GM18511 (cell line): ENCODE results near the gene ITGA1.
A peak's percentile ranks its signal among the peaks of the same experiment; 100 is the strongest.
"Not testable (repeated sequence)": the region's sequence is repeated elsewhere in the genome, so short reads cannot be mapped to it uniquely, and the experiment has no call there.

Source experiments
- ATAC-seq: cut with Tn5 transposase; IDR thresholded peaks from one replicate; pipeline ENCODE4 v1.9.1; 2021; ENCODE audit warnings: mild to moderate bottlenecking, moderate library complexity; ENCODE audit not compliant: unreplicated experiment

The ITGA1 gene

GRCh38 chr5:52799983-52800393 lies 12.3 kb downstream of the ITGA1 start:
- peak; percentile 82 for ATAC-seq

- ATAC-seq = peak; percentile 46
Measured at GRCh38 chr5:52800394-52801213, 12.9 kb downstream of the ITGA1 start.

DNA sequence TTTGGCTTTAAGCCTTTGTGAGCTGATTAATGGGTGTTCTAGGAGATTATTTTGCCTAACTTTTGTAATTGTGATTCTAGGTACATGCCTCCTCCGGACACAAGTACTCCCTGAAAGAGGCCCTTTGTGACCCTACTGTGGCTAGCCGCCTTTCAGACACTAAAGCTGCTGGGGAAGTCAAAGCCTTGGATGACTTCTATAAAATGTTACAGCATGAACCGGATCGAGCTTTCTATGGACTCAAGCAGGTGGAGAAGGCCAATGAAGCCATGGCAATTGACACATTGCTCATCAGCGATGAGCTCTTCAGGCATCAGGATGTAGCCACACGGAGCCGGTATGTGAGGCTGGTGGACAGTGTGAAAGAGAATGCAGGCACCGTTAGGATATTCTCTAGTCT lies 13.6 kb downstream of the ITGA1 start:
- no peak for ATAC-seq

DNA sequence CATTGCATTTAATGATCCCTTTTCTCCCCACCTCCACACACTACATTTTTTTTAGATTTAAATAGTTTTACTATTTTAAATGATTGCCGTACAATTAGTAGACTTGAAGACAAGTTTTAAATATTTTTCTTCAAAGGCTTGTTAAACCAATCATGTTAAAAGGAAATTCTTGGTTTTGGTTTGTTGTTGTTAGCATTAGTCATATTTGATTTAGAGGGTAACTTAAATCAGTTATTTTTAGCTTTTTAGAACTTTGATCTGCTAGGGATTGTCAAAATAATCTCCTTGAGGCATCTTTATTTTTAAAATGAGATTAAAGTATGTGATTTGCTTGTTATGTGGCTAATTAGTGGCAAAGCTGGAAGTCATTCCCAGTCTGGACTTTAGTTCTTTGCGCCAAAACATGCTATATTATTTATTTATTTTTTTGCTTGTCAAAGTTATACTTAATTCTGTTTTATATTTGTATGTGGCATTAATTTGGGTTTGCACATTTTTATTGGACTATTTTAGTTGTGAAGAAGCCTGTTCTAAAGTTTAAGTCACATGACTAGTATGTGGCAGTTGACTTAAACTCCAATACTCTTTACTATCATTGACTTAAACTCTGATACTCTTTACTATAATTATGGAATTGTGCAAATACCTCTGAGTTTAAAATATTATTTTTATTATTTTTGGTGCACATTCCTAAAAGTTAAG lies 14.7 kb downstream of the ITGA1 start:
- no peak for ATAC-seq

DNA sequence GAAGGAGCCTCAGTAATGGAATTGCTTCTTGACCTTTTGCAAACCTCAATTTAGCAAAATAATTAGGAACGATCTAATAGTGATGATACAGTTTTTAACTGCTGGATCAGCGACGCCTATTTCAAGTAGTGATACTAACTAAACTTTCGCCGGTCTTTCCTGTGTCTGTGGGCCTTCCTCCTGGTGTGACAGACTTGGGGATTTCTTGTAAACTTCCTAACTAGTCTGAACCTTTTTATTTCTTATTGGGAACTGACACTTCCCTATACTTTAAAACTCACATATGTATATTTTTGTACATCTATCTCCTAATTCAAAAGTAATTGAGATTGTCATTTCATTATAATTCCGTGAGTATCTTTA lies 15.2 kb downstream of the ITGA1 start:
- no peak for ATAC-seq

GRCh38 chr5:52804387-52804791 lies 16.7 kb downstream of the ITGA1 start:
- no peak for ATAC-seq

DNA sequence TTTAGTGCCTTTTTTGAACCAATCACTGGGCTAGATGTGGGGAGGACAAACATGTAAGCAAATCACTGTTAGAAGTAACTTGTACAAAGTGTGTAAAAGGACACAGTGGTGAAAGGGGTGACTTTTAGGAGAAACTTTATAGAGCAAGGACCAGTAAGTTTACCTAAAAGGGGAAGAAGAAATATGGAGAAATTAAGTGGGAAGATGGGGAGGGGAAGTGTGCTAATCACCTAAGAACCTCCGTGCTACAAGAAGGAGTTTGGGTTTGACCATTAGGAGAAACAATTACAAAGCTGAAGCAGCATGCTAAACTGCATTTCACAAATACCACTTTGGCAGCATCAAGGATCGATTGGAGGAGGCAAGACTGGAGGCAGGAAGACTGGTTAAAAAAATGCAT lies 17.3 kb downstream of the ITGA1 start:
- ATAC-seq = no peak

- ATAC-seq = no peak
Measured at GRCh38 chr5:52805615-52806014, 17.9 kb downstream of the ITGA1 start.

GRCh38 chr5:52807037-52807436 lies 19.3 kb downstream of the ITGA1 start:
- ATAC-seq = no peak

DNA sequence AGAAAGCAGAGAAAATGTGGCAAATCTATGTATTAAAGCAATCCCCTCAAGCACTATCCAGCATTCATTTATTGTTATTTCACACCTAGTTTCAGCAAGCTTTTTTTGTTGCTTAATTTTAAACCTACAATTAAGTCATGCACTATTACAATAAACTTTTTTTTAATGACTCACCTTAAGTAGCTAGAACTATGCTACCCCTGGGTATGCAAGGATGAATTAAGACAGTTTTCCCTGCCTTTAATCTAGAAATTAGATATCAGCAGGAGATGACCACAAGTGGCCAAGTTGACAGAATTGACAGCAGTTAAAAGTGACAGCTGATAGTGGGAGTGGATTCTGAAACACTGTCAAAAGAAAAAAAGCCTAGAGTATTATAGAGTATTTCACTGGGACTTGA lies 20.0 kb downstream of the ITGA1 start:
- ATAC-seq = no peak

DNA sequence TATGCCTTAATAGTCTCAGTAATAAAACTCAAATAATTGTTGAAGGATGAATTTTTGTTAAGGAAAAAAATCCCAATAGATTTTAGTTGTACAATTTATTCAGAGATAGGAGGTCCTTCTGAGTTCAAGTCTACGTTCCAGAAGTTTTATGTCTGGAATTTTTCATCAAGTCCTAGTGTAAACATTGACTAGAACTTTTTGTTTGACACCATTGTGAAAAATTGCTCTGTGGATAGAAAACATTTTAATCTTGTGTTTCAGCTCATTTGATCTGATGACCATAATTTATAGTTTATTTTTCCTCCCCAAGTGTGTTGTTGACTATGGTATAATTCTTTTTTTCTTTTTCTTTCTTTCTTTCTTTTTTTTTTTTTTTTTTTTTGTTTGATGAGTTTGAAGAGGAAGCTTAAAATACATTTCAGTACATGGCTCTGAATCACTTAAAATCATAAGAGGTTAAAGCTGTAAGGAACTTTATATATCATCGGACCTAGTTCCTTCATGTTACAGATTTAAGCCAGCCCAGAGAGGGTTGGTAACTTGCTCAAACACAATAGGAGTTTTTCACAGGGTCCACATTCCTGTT lies 20.7 kb downstream of the ITGA1 start:
- no peak for ATAC-seq

- no peak for ATAC-seq
Measured at GRCh38 chr5:52809884-52810283, 22.2 kb downstream of the ITGA1 start.

DNA sequence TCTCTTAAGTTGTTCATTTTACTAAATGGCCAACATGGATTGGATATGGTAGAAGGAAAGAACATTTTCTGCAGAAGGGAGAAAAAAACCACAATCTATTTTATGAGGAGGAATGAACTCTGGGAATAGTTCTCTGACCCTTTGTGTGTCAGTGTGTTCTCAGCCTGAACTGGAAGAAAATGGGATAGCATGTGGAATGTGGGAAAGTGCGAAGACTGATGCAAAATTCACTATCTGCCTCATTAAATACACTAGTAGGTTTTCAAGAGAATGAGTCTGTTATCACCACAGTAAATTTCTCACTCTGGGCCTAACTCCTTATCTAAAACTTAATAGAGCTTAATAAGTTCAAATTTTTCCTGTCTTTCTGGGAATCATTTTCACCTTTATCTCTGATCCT lies 22.7 kb downstream of the ITGA1 start:
- no peak for ATAC-seq

DNA sequence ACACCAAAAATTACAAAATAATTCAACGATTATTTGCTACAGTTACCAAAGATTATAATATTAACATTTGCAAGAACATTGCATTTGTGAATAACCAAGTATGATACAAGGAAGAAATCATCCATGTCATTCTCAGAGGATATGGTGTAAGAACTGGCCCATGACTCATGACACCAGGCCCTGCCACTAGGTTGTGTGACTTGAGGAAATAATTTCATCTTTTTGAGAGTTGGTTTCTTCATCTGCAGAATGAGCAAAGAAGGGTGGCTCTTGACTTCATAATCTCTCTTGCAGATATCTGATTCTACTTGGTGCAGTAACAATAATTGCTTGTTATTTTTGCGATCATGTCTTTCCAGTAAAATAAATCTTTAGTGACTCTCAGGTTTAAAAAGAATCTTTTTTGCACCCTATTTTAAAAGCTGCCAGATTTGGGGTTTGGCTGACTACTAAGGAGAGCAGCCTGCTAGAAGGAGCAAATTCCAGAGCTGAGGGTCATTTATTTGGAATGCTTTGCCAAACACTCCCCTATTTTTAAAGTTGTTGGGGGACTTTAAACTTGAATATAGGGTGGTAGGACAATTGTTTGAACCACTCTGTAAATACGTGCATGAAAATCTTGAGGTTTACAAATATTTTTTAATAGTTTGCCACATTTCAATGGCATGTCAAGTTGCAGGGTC lies 23.5 kb downstream of the ITGA1 start:
- ATAC-seq = no peak

- no peak for ATAC-seq
Measured at GRCh38 chr5:52814352-52815148, 26.8 kb downstream of the ITGA1 start.

- ATAC-seq = no peak
Measured at GRCh38 chr5:52817818-52818217, 30.1 kb downstream of the ITGA1 start.

DNA sequence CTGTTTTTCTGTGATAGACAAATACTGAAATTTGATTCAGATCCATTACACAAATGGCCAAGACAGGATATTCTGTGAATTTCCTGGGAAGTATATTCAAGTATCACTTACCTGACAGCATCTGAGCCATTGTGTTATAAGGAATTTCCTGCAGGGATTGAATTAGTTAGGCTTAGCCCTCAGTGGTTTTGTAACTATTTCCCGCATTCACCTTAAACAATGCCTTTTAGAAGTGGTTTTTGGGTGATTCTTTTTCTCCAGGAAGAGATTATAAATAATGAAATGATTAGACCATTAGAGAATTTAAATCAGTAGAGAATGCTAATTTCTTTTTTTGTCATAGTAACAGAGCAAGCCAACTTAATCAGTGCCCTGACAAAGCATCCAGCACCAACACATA lies 30.6 kb downstream of the ITGA1 start:
- no peak for ATAC-seq

- not testable (repeated sequence) for ATAC-seq
Measured at GRCh38 chr5:52818807-52819206, 31.1 kb downstream of the ITGA1 start.

- ATAC-seq = no peak
Measured at GRCh38 chr5:52821901-52822300, 34.2 kb downstream of the ITGA1 start.

- ATAC-seq = no peak
Measured at GRCh38 chr5:52822437-52822836, 34.7 kb downstream of the ITGA1 start.

DNA sequence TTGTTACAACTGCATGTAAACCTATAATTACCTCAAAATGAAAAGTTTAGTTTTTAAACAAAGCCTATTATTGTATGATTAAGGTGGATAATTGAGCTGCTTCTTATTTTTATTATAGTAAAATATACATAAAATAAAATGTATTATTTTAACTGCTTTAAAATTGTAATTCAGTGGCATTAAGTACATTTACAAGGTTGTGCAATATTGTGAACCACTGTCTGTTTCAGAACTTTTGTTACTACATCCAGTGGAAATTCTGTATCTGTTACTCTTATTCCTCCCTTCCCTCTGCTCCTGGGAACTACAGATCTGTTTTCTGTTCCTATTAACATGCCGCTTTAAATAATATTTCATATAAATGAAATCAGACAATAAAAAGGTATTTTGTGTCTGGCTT lies 37.1 kb downstream of the ITGA1 start:
- ATAC-seq = no peak
